OCI-M2 (cell line): ENCODE measurements around the gene NPAS3.

Source experiments
- DNase-seq: peaks from one replicate; lab custom pipeline; 2025; ENCODE audit not compliant: unreplicated experiment; lab: John Stamatoyannopoulos, UW

NPAS3 gene

GRCh38 chr14:33805593-33805992 lies 866.9 kb downstream of the NPAS3 start:
- DNase-seq = no peak

- DNase-seq = no peak
These were observed 868.2 kb downstream of the NPAS3 start for GRCh38 chr14:33806905-33807304.

- DNase-seq = no peak
These were observed 869.5 kb downstream of the NPAS3 start for GRCh38 chr14:33808187-33808586.

- DNase-seq = no peak
These were observed 870.8 kb downstream of the NPAS3 start for GRCh38 chr14:33809396-33809981.

GRCh38 chr14:33810308-33810707 lies 871.6 kb downstream of the NPAS3 start:
- DNase-seq = no peak

GRCh38 chr14:33811721-33812120 lies 873.0 kb downstream of the NPAS3 start:
- no peak for DNase-seq

- DNase-seq = no peak
These were observed 873.5 kb downstream of the NPAS3 start for GRCh38 chr14:33812181-33812580.

GRCh38 chr14:33812601-33813000 lies 873.9 kb downstream of the NPAS3 start:
- no peak for DNase-seq

- no peak for DNase-seq
These were observed 875.3 kb downstream of the NPAS3 start for GRCh38 chr14:33814010-33814409.

GRCh38 chr14:33833706-33834465 lies 895.2 kb downstream of the NPAS3 start:
- DNase-seq = no peak

GRCh38 chr14:33834466-33835260 lies 896.0 kb downstream of the NPAS3 start:
- DNase-seq = no peak

- no peak for DNase-seq
These were observed 896.6 kb downstream of the NPAS3 start for GRCh38 chr14:33835261-33835655.

- DNase-seq = no peak
These were observed 897.0 kb downstream of the NPAS3 start for GRCh38 chr14:33835677-33836076.

- no peak for DNase-seq
These were observed 897.7 kb downstream of the NPAS3 start for GRCh38 chr14:33836203-33836899.

GRCh38 chr14:33836900-33837577 lies 898.4 kb downstream of the NPAS3 start:
- no peak for DNase-seq

GRCh38 chr14:33837943-33838683 lies 899.4 kb downstream of the NPAS3 start:
- no peak for DNase-seq

- DNase-seq = no peak
These were observed 900.8 kb downstream of the NPAS3 start for GRCh38 chr14:33839193-33840076.

GRCh38 chr14:33840797-33841196 lies 902.1 kb downstream of the NPAS3 start:
- DNase-seq = no peak

- no peak for DNase-seq
These were observed 903.6 kb downstream of the NPAS3 start for GRCh38 chr14:33842299-33842698.
